Skeletal muscle satellite cell (primary cell): Measurements from ENCODE around the gene OR51B5. TPM values are rescaled to one million over a fixed set of nuclear protein-coding genes. Genes with fewer than 3 reads are reported as not detected.

Source experiments
- H3K27me3 ChIP-seq: 2 replicates; pipeline ENCODE4 v1.7.0; 2013; ENCODE audit warnings: low read length; ENCODE audit not compliant: control insufficient read depth, insufficient read depth
- H3K36me3 ChIP-seq: 2 replicates; pipeline ENCODE4 v1.7.0; 2013; ENCODE audit warnings: mild to moderate bottlenecking, control low read depth, low read length; ENCODE audit not compliant: insufficient read depth
- H3K4me1 ChIP-seq: 2 replicates; pipeline ENCODE4 v1.7.0; 2013; ENCODE audit warnings: low read length; ENCODE audit not compliant: control insufficient read depth, insufficient read depth
- H3K4me2 ChIP-seq: 2 replicates; pipeline ENCODE4 v1.7.0; 2013; ENCODE audit warnings: mild to moderate bottlenecking, low read length
- H3K4me3 ChIP-seq: 2 replicates; pipeline ENCODE4 v1.7.0; 2013; ENCODE audit warnings: low read length
- H3K9ac ChIP-seq: 2 replicates; pipeline ENCODE4 v1.7.0; 2013; ENCODE audit warnings: mild to moderate bottlenecking, low read depth, low read length, moderate library complexity
- H3K9me3 ChIP-seq: replicated peaks from 2 replicates; pipeline ENCODE4 v1.7.0; 2013; ENCODE audit warnings: mild to moderate bottlenecking, control low read depth, low read length
- small RNA-seq: library from RNA; depleted of rRNA; stranded (forward); fragments of <200 nt; gene quantifications from one replicate; pipeline ENCODE3, GENCODE V24; 2012

OR51B5 gene

GRCh38 chr11:5293028-5293427 lies 50.3 kb downstream of the OR51B5 start:
- Histone ChIP-seq H3K4me1 (peaks cover 11% of the 10 kb centered on the region), H3K27me3 (no peaks in the 10 kb centered on the region), H3K9me3 (no peaks in the 10 kb centered on the region), H3K36me3 (no peaks in the 10 kb centered on the region), H3K4me2 (no peak overlapping the region), H3K9ac (no peak overlapping the region), H3K4me3 (no peak overlapping the region)

Small RNA genes lying within 50 kb of the gene (small RNA-seq; reads per million reads assigned to genes)
- not detected for gene AC104389.3
